HG02885 (cell line): Measurements from ENCODE around the gene MED13.

Source experiments
- ATAC-seq: cut with Tn5 transposase; IDR thresholded peaks from one replicate; pipeline ENCODE4 v1.9.1; 2021; ENCODE audit warnings: mild to moderate bottlenecking; ENCODE audit not compliant: unreplicated experiment, poor library complexity

MED13 gene

GRCh38 chr17:62062944-62063343, 2.1 kb downstream of the MED13 start:
- no peak for ATAC-seq

- ATAC-seq: no peak
Measured at GRCh38 chr17:62062302-62062701, 2.8 kb downstream of the MED13 start.

GRCh38 chr17:62059414-62059813, 5.7 kb downstream of the MED13 start:
- no peak for ATAC-seq

GRCh38 chr17:62058611-62059010, 6.5 kb downstream of the MED13 start:
- no peak for ATAC-seq

GRCh38 chr17:62057696-62058095, 7.4 kb downstream of the MED13 start:
- no peak for ATAC-seq

GRCh38 chr17:62052765-62053338, 12.2 kb downstream of the MED13 start:
- no peak for ATAC-seq

- ATAC-seq: no peak
Measured at GRCh38 chr17:62051053-62051452, 14.0 kb downstream of the MED13 start.

- no peak for ATAC-seq
Measured at GRCh38 chr17:62049299-62049698, 15.8 kb downstream of the MED13 start.

GRCh38 chr17:62048262-62048661, 16.8 kb downstream of the MED13 start:
- no peak for ATAC-seq

GRCh38 chr17:62045517-62045916, 19.6 kb downstream of the MED13 start:
- no peak for ATAC-seq

- ATAC-seq: no peak
Measured at GRCh38 chr17:62045109-62045508, 20.0 kb downstream of the MED13 start.

- no peak for ATAC-seq
Measured at GRCh38 chr17:62043602-62044001, 21.5 kb downstream of the MED13 start.

- no peak for ATAC-seq
Measured at GRCh38 chr17:62043140-62043539, 21.9 kb downstream of the MED13 start.

- ATAC-seq: no peak
Measured at GRCh38 chr17:62038248-62038647, 26.8 kb downstream of the MED13 start.

GRCh38 chr17:62033317-62033716, 31.8 kb downstream of the MED13 start:
- no peak for ATAC-seq

GRCh38 chr17:62032480-62032879, 32.6 kb downstream of the MED13 start:
- no peak for ATAC-seq

GRCh38 chr17:62030264-62030663, 34.8 kb downstream of the MED13 start:
- ATAC-seq: no peak

- no peak for ATAC-seq
Measured at GRCh38 chr17:62024866-62025265, 40.2 kb downstream of the MED13 start.

- no peak for ATAC-seq
Measured at GRCh38 chr17:62017912-62018311, 47.2 kb downstream of the MED13 start.

GRCh38 chr17:62017496-62017895, 47.6 kb downstream of the MED13 start:
- ATAC-seq: no peak

GRCh38 chr17:62014526-62014925, 50.6 kb downstream of the MED13 start:
- no peak for ATAC-seq

GRCh38 chr17:62009220-62009619, 55.9 kb downstream of the MED13 start:
- no peak for ATAC-seq

- no peak for ATAC-seq
Measured at GRCh38 chr17:62008294-62008693, 56.8 kb downstream of the MED13 start.
